Measurements from ENCODE around the gene PRSS36. TPM values are rescaled to one million over a fixed set of nuclear protein-coding genes. Genes with fewer than 3 reads are reported as not detected.
A peak's percentile ranks its signal among the peaks of the same experiment; 100 is the strongest.

Gene PRSS36
- total and polyA plus RNA-seq, 9 of the 15 experiments (the other 6 are each of a cell fraction or from before 2014, with no cell fraction given) = 0.09 to 1.2 (median 0.54) TPM; not detected in 2

DNA sequence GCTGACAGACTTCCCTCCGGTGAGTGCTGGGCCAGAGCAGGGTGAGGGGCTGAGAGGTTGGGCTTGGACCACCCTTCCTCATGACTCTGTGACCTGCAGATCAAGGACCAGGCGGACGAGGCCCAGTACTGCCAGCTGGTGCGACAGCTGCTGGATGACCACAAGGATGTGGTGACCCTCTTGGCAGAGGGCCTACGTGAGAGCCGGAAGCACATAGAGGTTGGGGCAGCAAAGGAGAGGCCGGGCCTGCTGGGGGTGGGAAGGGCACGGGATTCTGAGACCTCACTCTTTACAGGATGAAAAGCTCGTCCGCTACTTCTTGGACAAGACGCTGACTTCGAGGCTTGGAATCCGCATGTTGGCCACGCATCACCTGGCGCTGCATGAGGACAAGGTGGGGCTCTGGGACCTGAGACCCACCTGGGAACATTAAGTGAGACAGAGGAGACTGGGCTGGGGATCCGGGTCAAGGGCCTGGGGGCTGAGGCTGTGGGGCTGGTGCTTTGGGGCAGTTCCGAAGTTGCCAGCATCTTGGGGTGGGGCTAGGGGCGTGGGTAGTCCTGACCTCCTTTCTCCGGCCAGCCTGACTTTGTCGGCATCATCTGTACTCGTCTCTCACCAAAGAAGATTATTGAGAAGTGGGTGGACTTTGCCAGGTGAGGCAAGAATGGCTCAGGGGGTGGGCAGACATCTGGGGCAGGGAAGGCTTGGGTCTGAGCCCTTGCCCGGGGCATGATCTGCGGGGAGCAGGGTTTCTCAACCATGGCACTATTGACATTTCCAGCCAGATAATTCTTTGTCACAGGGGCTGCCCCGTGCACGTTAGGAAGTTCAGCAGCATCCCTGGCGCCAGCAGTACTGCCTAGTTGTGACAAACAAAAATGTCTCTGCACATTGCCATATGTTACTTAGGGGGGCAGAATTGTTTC lies 39.5 kb downstream of the PRSS36 start:
- H4K20me1 ChIP-seq (replicated peaks; ENCODE audit: control insufficient read depth, insufficient read depth, low read length) = no peaks in the 10 kb centered on the region; the same call in 1 of the 2 replicates
- 91% methylated on average over 22 of the region's 26 CpGs for WGBS (ENCODE audit: insufficient coverage, low coverage, missing lambda C conversion rate)
- H3K79me2 ChIP-seq (ENCODE audit: control insufficient read depth, insufficient read depth, low read length) = peaks cover 13% of the 10 kb centered on the region
- TF ChIP-seq RBFOX2 (IDR thresholded peaks at IDR 0.05; ENCODE audit: low read depth, low read length) (0 out of 2 replicates have a peak, but pooled peaks have one; percentile 10), XRCC3 (IDR thresholded peaks at IDR 0.05) (no peak), PRMT5 (CRISPR knock-in tag; IDR thresholded peaks at IDR 0.05) (0 out of 2 replicates have a peak, but pooled peaks have one; percentile 29)
- H3K9me1 ChIP-seq (ENCODE audit: control insufficient read depth, insufficient read depth, low read length) = no peaks in the 10 kb centered on the region
- in situ Hi-C loops (cut with MboI) = no loop called here
- H3K4me2 ChIP-seq (ENCODE audit: insufficient read depth, low read length) = no peak overlapping the region
- peak overlapping the region in 1 of 2 experiments; percentile 36; a peak in 2 of 4 replicates for H3K9ac ChIP-seq (ENCODE audit: insufficient read depth in 1 of 2, low read depth in 2 of 2, low read length in 2 of 2)
- no peaks in the 10 kb centered on the region for H3K27me3 ChIP-seq (ENCODE audit: control insufficient read depth in 2 of 2, insufficient read depth in 2 of 2, low read length in 2 of 2)
- ATAC-seq (no peak), FAIRE-seq (no peak), DNase-seq (ENCODE audit: extremely low read depth in 1 of 4, low spot score in 3 of 4) (no peak)
- intact Hi-C loops (cut with micrococcal nuclease) = no loop called here
- CTCF ChIA-PET (ENCODE audit: low intra/inter-chr PET ratio) = no interaction called here
- H2AFZ ChIP-seq (ENCODE audit: low read depth, low read length) = no peak overlapping the region
- POLR2A ChIA-PET = interaction anchor here (0.6 to 1.1 kb wide), 3 partner anchors 25 to 91 kb away, joined by 3 read pairs; no protein-coding TSS in a partner anchor
- no peak overlapping the region for H3K4me3 ChIP-seq
- no TSS peak for BruUV-seq (replicated peaks)
- peaks cover 46% of the 10 kb centered on the region; the same call in 2 of the 3 replicates for H3K36me3 ChIP-seq (ENCODE audit: control insufficient read depth, insufficient read depth, low read length)
- no peaks in the 10 kb centered on the region for H3K9me3 ChIP-seq (replicated peaks; ENCODE audit: control insufficient read depth, insufficient read depth, low read depth, low read length)
- H3K4me1 ChIP-seq (replicated peaks in 1 of 2; ENCODE audit: control insufficient read depth in 2 of 2, insufficient read depth in 2 of 2, low read length in 2 of 2) = peaks cover 8 to 36% of the 10 kb centered on the region in 2 experiments
- H3K27ac ChIP-seq (ENCODE audit: extremely low read depth, low read depth, low read length) = no peak overlapping the region

DNA sequence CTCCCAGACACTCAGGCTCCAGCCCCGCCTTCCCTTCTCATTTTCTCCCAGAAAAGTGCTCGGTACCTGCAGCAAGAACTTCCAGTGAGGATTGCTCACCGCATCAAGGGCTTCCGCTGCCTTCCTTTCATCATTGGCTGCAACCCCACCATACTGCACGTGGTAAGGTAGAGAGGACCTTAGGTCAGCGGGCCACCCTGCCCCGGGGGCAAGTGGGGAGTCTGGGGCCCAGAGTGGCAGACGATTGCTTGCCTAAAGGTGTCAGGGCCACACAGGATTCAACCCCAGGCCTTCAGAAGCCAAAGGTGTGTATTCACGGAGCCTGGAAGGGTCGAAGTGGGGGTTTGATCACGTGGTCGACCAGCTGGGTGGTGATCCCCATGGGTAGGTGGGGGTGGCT lies 40.2 kb downstream of the PRSS36 start:
- in situ Hi-C loops (cut with MboI) = no loop called here
- WGBS (ENCODE audit: insufficient coverage, low coverage, missing lambda C conversion rate) = 85% methylated on average over 11 of the region's 12 CpGs
- no peak overlapping the region for H3K4me3 ChIP-seq
- no peak for TF ChIP-seq ZNF830 (CRISPR knock-in tag; IDR thresholded peaks at IDR 0.05)
- TF ChIP-seq, protein P1, sequence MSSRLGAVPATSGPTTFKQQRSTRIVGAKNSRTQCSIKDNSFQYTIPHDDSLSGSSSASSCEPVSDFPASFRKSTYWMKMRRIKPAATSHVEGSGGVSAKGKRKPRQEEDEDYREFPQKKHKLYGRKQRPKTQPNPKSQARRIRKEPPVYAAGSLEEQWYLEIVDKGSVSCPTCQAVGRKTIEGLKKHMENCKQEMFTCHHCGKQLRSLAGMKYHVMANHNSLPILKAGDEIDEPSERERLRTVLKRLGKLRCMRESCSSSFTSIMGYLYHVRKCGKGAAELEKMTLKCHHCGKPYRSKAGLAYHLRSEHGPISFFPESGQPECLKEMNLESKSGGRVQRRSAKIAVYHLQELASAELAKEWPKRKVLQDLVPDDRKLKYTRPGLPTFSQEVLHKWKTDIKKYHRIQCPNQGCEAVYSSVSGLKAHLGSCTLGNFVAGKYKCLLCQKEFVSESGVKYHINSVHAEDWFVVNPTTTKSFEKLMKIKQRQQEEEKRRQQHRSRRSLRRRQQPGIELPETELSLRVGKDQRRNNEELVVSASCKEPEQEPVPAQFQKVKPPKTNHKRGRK (tag; IDR thresholded peaks at IDR 0.05) = no peak
- TF ChIP-seq ZNF445 (CRISPR knock-in tag; IDR thresholded peaks at IDR 0.05; ENCODE audit: low read depth) = no peak
- TF ChIP-seq SMAD2 (IDR thresholded peaks at IDR 0.05; ENCODE audit: low read depth, low read length) = no peak
- no peak for TF ChIP-seq ZFP30 (CRISPR knock-in tag; IDR thresholded peaks at IDR 0.05; ENCODE audit: borderline replicate concordance)
- TF ChIP-seq, protein P2, sequence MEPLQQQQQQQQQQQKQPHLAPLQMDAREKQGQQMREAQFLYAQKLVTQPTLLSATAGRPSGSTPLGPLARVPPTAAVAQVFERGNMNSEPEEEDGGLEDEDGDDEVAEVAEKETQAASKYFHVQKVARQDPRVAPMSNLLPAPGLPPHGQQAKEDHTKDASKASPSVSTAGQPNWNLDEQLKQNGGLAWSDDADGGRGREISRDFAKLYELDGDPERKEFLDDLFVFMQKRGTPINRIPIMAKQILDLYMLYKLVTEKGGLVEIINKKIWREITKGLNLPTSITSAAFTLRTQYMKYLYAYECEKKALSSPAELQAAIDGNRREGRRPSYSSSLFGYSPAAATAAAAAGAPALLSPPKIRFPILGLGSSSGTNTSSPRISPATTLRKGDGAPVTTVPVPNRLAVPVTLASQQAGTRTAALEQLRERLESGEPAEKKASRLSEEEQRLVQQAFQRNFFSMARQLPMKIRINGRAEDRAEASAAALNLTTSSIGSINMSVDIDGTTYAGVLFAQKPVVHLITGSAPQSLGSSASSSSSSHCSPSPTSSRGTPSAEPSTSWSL (CRISPR knock-in tag; IDR thresholded peaks at IDR 0.05; ENCODE audit: borderline replicate concordance) = no peak
- no peak for TF ChIP-seq MIER1 (IDR thresholded peaks at IDR 0.05; ENCODE audit: low read depth)
- no peak for TF ChIP-seq HNRNPK (IDR thresholded peaks at IDR 0.05; ENCODE audit: low read depth, low read length, poor library complexity, severe bottlenecking)

More for the DNA sequence above, 40.2 kb downstream of the PRSS36 start:
- CTCF ChIA-PET (ENCODE audit: low intra/inter-chr PET ratio) = no interaction called here
- POLR2A ChIA-PET = interaction anchor here (0.7 kb wide), 1 partner anchor 8 kb away, joined by 3 read pairs; the partner anchor contains the start of gene KAT8
- Histone ChIP-seq H3K9ac (ENCODE audit: insufficient read depth in 1 of 2, low read depth in 2 of 2, low read length in 2 of 2) (peak overlapping the region in 1 of 2 experiments; percentile 36; a peak in 2 of 4 replicates), H3K79me2 (ENCODE audit: control insufficient read depth, insufficient read depth, low read length) (peaks cover 13% of the 10 kb centered on the region), H3K9me1 (ENCODE audit: control insufficient read depth, insufficient read depth, low read length) (no peaks in the 10 kb centered on the region), H4K20me1 (replicated peaks; ENCODE audit: control insufficient read depth, insufficient read depth, low read length) (no peaks in the 10 kb centered on the region; the same call in 1 of the 2 replicates), H3K9me3 (replicated peaks; ENCODE audit: control insufficient read depth, insufficient read depth, low read depth, low read length) (no peaks in the 10 kb centered on the region), H3K36me3 (ENCODE audit: control insufficient read depth, insufficient read depth, low read length) (peaks cover 46% of the 10 kb centered on the region; the same call in 2 of the 3 replicates), H3K27ac (ENCODE audit: extremely low read depth, low read depth, low read length) (no peak overlapping the region), H3K27me3 (ENCODE audit: control insufficient read depth in 2 of 2, insufficient read depth in 2 of 2, low read length in 2 of 2) (no peaks in the 10 kb centered on the region), H3K4me2 (ENCODE audit: insufficient read depth, low read length) (no peak overlapping the region), H3K4me1 (replicated peaks in 1 of 2; ENCODE audit: control insufficient read depth in 2 of 2, insufficient read depth in 2 of 2, low read length in 2 of 2) (peaks cover 8 to 36% of the 10 kb centered on the region in 2 experiments), H2AFZ (ENCODE audit: low read depth, low read length) (no peak overlapping the region)
- no peak for ATAC-seq
- no peak for FAIRE-seq
- no peak for DNase-seq (ENCODE audit: extremely low read depth in 1 of 4, low spot score in 3 of 4)
- no TSS peak for BruUV-seq (replicated peaks)
- intact Hi-C loops (cut with micrococcal nuclease) = loop anchor here (5.0 kb wide), 1 partner anchor 33 kb away; no protein-coding TSS in a partner anchor

Data from K562 (cell line).